Activated T-cell treated with anti-CD3 and anti-CD28 coated beads for 4 hours (primary cell): ENCODE data around the gene RIPK4.
"Not testable (repeated sequence)": the region's sequence is repeated elsewhere in the genome, so short reads cannot be mapped to it uniquely, and the experiment has no call there.

ENCODE experiments used
- DNase-seq: peaks from one replicate; pipeline ENCODE4 v3.0.0-alpha.2; 2020

RIPK4 gene

DNA sequence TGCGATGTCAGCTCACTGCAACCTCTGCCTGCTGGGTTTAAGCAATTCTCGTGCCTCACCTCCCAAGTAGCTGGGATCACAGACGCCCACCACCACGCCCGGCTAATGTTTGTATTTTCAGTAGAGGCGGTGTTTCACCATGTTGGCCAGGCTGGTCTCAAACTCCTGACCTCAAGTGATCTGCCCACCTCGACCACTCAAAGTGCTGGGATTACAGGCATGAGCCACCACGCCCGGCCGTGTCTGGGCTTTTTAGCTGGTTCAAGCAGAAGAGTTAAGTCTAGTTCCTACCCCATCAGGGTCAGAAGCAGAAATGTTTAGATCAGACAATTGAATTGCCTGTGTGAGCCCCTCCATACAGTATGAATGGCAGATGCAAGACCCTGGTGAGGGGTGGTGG, 27.7 kb upstream of the RIPK4 start:
- DNase-seq = no peak

DNA sequence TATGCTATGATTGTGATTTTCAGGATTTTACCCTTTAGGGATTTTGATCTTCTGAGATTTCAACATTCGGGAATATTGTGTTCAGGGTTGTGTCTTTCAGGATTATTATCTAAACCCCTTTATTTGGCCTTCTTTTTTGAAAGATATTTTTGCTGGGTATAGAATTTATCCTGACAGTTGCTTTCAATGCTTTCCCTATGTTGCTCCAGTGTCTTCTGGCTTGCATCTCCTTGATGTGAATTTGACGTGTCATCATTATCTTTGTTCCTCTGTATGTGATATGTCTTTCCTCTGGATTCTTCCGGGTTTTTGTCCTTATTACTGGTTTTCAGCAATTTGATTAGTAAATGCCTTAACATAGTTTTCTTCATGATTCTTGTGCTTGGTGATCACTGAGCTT, 25.9 kb upstream of the RIPK4 start:
- DNase-seq = no peak

DNA sequence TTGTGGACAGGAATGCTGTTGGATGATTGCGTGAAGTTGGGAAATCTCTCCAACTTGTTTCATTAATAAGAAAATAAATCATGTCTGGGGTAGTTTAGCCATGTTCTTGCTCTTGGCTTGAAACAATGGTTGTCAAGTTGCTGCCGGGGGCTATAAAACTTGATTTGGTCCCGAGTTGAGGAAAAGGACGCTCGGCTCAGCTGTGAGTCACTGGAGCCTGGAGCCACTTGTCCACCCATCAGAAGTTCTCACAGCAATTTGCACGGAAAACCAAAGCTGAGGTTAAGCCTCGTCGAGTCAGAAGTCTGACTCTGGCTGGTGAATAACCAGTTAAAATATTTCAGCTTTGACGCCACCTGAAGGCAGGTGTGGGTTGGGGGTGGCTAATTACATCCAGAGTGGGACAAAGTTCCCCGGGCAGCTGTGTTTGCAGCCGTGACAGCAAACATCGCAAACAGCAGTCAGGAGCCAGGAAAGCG, 19.7 kb upstream of the RIPK4 start:
- DNase-seq = no peak

GRCh38 chr21:41785262-41785661, 18.4 kb upstream of the RIPK4 start:
- DNase-seq = not testable (repeated sequence)

GRCh38 chr21:41784456-41785102, 17.7 kb upstream of the RIPK4 start:
- DNase-seq = no peak

DNA sequence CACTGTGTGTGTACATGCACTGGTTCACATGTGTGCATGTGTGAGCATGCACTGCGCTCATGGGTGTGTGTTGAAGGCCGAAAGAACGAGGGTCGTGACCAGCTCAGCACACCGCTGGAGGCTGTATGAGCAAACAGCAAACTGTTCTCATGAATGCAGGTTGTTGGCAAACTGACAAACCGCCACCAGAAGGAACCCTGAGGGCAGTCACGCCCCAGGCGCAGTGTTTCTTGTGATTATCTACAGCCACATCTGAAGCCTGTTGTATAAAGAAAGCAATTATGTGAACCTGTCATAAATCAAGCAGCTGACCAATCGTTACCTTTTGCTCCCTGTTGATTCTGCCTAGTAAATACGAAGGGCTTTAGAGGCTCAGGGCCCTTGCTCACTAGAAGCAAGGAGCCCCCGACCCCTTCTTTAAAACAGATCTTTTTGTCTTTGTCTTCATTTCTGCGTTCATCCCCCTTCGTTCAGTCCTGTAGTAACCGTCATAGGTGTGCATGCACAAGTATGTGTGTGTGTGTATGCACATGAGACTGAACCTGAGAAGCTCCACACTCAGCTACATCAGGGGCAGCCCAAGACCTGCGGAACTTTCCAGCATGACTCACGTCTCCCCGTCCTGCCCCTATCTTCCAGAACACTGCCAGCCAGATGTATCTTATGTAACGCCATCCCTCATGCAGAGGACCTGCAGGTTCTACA, 16.8 kb upstream of the RIPK4 start:
- DNase-seq = no peak

GRCh38 chr21:41781050-41781410, 14.2 kb upstream of the RIPK4 start:
- DNase-seq = no peak

- no peak for DNase-seq
Measured at GRCh38 chr21:41780337-41781049, 13.6 kb upstream of the RIPK4 start.

- no peak for DNase-seq
Measured at GRCh38 chr21:41779659-41780058, 12.8 kb upstream of the RIPK4 start.

DNA sequence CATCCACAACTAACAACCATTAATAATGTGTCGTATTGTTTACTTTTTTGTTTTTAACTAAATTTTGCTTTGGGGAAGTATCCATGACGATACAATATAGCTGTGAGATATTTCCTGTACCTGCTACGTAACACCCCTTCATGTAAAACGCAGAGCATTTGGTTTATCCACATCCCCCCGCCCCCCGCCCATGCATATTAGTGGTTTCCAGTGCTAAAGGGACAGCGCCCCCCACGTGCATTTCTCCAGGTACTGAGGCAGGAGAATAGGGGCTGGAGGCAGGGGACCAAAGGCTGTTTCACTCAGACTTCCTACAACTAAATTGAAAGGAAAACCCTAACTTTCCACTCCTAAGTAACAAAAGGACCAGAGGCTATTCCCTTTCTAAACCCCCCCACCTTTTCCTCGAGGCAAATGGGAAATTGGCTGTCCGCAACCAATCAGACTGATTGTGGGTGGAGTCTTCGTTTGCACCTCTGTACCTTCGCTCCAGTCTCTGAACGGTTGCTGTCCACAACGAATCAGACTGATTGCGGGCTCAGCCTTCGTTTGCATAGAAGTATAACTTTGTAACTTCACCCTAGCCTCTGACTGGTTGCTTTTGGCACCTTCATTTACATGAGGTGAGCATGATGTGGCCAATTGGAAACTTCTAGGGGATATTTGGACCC, 12.2 kb upstream of the RIPK4 start:
- DNase-seq = no peak

- DNase-seq = no peak
Measured at GRCh38 chr21:41777951-41778815, 11.3 kb upstream of the RIPK4 start.

DNA sequence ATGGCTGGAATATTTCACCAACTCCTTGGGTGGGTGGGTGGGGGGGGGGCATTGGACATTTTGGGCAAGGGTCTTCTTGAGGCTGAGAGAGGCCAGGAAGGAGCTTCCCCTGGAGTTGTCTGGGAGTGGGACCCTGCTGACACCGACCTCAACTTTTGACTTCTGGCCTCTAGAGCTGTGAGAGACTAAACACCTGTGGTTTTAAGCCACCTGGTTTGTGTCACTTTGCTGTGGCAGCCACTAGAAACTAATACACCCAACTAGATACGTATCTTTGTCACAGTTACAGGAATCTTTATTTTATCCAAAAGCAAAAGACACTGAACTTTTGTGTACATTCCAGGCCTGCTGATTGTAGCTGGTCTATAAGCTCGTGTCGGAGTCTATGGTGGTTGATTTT, 9.9 kb upstream of the RIPK4 start:
- no peak for DNase-seq

DNA sequence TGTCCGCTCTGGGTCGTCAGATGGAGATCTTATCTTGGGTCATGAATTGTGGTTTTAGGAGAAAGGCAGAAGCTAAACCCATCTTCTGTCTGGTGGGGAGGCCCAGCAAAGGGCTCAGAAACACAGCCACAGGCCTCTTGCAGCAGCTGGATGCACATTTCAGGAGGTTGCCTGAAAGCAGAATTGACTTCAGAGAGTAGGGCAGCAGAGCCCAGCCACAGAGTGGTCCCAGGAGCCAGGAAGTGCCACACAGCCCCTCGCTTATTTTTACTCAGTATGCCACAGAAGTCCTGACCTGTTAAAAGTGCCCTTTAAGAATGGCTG, 8.3 kb upstream of the RIPK4 start:
- DNase-seq = no peak

DNA sequence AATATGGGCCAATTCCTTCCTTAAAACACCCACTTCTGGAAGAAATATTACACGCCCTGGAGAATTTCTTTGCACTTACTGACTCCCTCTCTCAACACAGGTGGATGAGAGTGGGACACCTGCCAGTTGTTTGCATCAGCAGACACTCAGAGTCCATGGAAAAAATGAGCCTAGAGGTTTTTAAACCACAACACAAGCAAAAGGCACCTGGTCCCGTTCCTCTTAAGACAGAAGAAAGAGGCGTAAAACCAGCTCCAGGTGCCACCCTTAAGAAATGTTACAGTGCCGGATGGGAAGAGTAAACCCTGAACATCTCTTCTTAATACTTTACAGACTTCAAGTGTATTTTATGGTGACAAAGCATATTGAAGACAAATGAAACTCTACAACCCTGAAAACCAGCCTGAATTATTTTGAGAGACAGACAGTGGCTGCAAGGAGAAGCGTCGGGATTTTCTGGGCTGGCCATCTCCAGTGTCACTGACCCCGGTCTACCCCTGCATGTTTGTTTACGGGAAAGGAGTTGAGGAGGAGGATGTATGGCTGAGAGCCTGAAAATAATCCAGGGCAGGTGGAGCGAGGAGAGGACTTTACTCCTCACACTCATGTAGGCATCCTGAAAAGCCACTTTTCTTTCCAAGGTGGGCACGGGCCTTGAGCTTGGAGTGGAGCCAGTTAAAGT, 7.8 kb upstream of the RIPK4 start:
- DNase-seq = no peak

- no peak for DNase-seq
Measured at GRCh38 chr21:41772351-41773080, 5.7 kb upstream of the RIPK4 start.

DNA sequence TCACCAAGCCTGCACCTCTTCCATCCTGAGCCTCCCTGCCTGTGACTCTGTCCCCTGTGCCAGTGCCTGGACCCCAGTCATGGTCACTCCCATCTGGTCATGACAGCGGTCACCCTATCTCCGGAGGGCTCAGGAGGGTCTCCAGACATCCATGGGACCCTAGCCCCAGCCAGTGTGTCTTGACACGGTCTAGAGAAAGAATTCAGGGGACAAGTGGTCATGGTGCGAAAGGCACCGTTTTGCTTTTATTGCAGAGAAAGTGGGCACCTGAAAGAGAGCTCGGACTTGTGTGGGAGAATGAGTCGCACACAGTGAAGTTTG, 4.7 kb upstream of the RIPK4 start:
- DNase-seq = no peak

DNA sequence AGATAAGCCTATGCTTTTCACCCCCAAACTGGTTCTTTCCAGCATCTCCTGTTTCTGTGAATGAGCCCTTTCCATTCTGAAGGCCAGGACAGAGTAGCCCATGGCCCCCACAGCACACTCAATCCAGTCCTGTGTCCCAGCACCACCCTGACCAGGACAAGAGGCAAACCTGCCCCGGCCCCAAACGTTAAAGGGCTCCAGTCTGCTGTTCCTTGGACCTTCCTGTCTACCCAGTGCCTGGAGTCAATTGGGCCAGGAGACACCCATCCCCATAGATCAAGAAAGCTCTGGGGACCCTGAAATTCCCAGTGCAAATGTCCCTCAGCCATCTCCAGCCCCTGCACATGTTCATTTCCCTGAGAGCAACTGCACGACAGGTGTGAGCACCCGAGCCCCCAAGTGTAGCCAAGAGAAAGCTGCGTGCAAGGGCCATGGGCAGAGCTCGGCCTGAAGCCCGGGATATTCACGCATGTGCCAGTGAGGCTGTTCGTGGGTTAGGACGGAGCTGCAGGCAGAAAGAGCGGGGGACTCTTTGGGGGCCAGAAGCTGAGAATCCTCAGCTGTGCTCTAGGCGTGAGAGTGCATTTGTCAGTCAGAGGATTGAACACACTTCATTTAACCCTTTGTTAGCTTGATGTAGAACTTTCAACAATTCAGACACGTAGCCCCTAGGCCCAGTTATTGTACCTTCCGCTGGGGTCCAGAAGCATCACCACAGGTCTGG, 4.2 kb upstream of the RIPK4 start:
- DNase-seq = no peak

- DNase-seq = no peak
Measured at GRCh38 chr21:41769933-41770332, 3.1 kb upstream of the RIPK4 start.

DNA sequence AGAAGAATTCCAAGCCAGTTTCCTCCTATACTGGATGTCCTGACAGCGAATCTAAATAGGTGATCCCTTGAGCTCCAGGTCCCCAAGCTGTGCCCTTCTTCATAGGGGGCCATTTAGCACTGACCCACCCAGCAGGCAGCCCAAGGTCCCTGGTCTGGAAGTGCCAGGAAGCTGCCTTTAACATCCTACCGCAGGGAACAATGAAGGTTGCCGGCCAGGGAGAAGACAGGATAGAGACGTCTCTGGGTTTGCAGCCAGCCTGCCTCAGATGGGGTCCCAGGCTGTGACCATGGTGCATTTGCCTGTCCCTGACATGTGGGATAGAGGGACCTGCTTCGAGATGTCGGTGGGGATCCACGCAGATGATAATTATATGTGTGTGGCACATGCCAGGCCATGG, 2.7 kb upstream of the RIPK4 start:
- no peak for DNase-seq

DNA sequence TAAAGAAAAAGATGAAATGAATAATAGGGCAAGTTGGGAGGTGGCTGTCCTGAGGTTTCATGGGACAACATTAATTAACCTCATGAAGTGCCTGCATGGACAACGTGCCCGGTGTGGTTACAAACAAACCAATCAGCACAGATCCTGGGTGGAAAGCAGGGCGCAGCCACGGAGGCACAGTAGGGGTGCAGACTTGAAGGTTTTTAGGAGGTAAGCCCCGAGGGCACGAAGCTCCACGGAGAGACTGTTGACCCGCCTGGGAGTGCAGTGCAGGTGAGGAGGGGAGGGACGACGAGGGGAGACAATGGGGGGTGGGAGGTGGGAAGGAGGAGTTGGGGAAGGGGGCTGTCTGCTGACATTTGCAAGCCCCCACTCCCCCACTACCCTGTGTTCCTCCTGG, 2.3 kb upstream of the RIPK4 start:
- no peak for DNase-seq
